IPS-11a (cell line): ENCODE results near the gene MAMLD1.

Source experiments
- H3K4me3 ChIP-seq: one replicate; pipeline ENCODE4 v1.5.1; 2013; ENCODE audit warnings: low read depth, low read length, control low read depth

The MAMLD1 gene

DNA sequence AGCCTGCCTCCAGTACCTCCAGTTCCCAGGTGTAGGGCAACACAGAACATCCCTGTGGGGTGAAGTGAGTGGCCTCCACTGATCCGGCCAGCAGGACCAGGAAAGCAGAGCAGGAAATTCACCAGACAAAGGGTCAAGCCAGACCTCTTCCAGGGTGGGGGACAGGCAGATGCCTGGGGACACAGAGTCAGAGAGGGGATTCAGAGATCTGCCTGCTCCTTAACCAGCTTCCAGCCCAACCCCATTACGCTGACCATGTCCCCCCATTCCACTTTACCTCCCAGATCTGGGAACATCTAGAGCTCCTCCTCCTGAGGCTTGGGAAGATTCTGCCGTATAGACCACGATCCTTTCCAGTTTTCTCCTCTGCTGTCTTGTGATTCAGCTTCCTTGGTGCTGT lies 132.4 kb downstream of the MAMLD1 start:
- H3K4me3 ChIP-seq: no peak overlapping the region

DNA sequence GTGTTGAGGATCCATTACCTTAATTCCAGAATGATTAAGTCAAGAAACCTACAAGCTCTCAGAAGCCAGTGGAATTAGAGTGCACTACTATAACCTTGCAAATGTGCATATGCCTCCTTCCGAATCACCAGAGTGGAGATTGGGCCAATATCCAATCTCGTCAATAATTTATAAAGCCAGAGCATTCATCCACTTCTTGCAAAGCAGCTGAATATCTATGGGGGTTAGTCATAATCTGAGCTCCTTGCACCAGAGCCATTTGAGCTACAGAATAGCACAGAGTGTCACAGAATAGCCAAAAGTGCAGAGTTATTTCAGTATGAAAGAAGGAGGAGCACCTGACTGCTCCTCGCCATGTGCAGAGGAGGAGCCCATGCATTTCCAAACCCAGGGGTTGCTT lies 136.1 kb downstream of the MAMLD1 start:
- H3K4me3 ChIP-seq: no peak overlapping the region

DNA sequence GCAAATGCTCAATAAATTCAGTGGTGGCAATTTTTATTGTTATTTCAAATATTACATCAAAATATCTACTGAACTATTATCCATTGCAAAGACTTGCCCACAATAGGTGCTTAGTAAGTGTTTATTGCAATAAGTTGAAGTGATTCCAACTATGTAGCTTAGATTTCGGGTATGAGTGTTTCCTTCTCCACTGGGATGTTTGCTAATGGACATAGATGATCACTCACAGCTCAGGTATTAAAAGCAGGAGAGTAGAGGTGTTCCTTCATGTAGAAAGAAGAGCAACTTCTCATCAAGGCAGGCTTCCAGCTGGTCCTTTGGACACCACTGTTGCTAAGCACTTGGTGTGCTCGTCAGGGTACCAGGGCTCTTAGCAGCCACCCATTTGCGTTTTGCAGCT lies 139.0 kb downstream of the MAMLD1 start:
- no peak overlapping the region for H3K4me3 ChIP-seq

DNA sequence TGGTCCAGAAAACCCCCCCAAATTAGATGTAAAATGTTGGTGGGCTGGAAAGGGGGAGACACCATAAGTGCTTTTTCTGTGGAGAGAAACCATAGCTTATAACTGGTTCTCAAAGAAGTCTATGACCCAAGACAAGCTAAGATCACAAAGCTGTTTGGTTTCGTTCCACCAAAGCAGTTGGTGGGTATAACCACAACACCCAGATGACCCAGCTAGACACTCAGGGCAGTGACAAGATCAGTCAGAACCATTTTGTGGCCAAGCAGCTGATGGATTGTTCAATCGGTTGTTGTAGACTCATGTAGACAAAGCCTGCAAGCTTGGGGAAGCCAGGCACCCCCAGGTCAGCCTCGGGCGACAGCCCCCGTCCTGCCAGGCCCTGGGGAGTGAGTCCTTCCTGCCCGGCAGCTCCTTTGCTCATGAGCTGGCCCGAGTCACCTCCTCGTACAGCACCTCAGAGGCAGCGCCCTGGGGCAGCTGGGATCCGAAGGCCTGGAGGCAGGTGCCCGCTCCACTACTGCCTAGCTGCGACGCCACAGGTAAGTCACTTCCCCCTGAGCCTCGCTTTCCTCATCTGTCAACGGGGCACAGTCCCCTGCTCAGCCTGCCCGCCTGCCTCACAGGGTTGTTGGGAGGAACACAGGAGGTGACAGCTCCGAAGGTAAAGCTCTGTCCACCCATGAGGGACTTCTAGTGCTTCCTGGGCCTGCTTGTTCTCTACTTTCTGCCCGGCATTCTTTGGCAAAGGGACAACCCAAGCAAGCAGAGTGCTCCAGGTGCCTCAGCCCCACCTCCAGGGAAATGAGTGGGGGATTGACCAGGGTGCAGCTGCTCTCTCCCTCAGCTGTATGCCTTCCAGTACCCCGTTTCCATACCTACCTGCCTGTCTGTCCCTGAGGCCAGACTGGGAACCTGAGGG lies 140.1 kb downstream of the MAMLD1 start:
- H3K4me3 ChIP-seq: no peak overlapping the region

DNA sequence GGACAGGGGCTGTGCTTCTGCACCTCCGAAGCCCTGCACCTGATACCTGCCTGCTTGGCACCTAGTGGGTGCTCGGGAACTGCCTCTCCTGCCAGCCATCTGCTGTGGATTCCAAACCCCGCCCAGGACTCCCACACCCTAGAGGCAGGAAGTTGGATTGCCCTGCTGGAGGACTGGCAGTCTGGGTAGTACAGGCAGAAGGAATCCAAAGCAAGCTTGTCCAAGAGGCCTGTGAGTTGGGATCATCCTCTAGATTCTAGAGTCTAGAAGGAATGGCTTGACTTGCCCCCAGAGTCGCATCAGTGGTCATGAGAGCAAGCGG lies 140.7 kb downstream of the MAMLD1 start:
- no peak overlapping the region for H3K4me3 ChIP-seq

DNA sequence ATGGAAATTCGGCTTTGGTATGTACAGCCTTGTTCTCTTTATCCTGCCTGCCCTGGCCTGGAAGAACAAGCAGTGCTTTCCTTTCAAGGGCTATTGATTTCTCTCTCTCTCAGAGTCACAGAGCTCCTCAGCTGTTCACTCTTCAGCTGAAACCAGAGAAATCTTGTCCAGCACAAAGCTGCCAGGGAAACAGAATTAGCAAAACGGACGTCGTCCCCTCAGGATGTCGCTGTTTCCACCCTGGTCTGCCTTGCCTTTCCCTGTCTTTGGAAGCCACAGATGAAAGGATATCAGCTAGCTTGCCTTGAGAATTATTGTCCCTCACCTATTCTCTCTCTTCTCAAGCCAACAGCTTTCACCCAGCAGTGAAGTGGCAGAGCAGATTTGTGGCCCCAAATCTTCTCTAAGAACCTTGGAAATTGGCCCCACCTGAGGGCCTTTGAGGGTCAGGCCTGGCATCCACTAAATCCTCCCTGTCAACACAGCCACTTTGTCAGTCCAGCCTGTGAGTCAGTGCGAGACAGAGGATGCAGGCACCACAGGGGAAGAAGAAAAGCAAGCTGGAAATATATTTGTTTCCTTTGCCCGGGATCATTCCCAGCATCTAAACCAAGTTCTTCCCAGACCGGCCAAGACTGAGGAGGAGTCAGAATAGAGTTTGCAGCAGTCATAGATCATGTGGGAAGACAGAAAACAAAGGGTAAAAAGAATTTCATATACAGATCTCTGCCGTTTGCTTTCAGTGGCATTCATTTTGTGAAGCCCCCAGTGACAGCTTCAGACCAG lies 141.5 kb downstream of the MAMLD1 start:
- H3K4me3 ChIP-seq: no peak overlapping the region

DNA sequence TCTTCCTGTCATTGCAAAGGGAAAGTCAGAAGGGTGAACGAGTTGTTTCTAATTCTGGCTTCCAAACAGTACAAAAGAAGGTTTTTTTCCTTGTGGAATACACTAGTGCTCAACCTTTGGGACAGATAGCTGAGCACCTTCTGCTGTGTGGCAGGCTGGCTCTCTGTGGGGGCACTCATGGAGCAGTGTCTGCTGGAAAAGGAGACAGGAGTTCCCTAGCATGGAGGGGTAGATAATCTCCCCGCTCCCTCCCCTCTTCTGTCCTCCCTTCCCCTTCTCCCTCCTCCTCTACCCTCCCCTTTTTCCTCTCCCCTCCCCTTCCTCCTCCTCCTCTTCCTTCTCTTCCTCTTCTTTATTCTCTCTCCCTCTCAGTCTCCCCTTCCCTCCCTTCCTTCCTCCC lies 142.9 kb downstream of the MAMLD1 start:
- no peak overlapping the region for H3K4me3 ChIP-seq

DNA sequence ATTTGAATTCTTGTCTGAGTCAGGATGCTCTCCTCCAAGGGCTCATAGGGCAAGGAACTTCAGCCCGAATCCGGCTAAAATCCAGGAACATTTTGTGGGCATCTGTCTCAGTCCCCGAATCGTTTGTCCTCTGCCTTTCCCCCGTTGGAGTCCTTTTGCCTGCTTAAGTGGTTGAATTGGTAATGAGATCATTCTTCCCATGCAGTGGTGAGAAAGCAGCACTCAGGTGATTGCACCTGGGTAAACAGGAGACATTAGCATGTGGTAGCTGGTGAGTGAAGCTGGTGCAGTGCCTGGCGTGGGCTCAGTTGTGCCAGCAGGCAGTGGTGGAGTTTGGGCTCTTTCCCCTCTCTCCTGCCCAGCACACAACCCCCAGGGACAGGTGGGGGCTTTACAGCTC lies 143.4 kb downstream of the MAMLD1 start:
- H3K4me3 ChIP-seq: no peak overlapping the region

DNA sequence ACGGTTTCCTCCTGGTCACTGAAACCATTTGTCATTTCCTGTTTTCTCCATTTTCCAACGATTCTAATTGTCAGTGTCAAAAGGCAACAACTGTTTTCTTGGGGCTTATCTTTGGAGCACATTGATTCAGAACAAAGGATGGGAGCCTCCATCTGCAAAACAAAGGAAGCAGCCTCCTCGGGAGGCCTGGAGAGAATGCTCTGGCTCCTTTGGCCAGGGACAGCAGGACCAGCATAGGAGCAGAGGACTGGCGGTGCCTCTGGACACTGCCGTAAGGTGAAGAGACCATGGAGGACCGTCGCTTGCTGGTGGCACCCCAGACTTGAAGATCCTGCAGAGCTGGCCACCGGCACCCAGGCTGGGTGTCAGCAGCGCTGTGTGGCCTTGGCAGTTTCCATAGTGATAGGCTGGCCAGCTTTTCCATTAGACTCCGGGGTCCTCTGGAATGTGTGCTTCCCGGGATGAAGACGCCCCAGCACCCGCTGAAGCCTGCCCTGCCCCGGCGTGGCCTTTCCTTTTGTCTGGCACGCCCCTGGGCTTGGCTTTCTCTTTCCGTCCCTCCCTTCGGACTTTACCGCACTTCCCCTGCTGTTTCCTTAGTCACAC lies 144.2 kb downstream of the MAMLD1 start:
- no peak overlapping the region for H3K4me3 ChIP-seq

DNA sequence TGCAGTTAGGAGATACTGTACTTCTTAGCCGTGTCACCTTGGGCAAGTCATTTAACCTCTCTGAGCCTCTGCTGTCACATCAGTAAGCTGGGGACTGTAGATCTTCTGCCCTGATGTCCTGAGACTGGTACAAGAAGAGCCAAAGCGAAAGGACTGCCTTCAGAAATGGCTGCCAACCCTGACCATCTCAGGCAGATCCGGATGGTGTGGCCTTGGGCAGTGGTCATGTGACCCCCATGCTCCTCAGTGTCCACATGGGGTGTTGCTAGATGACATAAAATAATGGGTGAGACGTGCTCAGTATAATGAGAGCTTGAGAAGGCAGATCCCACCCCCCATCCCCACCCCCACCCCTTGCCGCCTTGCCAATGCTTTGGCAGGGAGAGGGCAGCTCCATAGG lies 144.9 kb downstream of the MAMLD1 start:
- H3K4me3 ChIP-seq: no peak overlapping the region

DNA sequence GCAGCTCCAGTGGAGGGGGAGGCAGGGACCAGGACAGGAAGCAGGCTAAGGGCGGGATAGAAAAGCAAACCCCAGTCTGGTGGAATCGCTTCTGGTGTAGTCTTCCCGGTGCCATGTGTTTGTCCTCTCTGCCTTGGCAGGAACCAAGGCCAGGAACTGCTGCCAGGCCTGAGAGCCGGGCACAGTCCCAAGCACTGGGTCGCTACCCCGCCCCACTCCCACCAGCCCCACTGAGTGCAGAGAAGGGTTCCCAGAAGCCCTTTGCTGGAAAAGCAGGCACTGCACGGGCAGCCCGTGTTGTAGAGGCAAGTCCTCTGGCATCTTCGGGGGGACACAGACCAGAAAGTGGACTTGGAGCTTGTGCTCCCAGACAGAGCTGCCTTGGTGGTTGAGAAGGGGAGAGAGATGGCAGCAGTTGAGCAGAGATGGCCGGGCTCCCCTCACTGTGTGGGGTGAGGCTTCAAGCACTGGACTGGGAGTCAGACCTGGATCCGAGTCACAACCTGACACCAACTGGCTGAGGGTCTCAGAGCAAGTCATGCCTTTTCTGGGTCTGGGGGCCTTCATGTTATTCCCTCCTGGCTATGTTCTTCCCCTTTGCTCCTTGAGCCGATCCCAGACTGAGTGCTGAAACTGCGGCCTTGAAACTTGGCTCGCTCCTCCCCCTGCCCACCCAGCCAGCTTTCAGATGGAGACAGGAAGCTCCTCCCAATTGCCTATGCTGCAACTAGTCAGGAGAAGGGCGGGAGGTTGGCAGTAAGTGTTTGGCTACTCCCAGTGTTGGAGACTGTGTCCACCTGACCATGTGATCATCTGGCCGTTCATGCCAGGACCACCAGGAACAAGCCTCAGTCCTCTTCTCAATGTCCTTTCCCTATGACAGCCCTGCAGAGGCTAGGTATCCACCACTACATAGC lies 145.6 kb downstream of the MAMLD1 start:
- H3K4me3 ChIP-seq: no peak overlapping the region

DNA sequence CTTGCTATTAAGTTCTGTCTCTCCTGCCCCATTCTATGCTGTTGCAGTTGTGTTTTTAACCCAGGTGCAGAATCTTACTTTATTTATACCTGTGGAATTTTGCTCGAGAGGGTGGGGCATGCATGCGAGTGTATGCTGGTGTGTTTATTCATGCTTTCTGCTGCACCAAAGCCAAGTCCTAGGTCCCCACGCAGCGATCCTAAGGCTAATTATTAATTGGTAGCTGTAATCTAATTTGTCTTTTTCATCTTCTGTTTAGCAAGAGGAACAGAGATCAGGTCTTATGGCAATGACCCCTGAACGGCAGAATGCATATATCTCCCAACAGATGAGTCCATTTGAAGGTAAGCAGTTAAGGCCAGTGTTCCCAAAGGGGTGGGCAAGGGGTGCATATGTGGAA lies 146.6 kb downstream of the MAMLD1 start:
- no peak overlapping the region for H3K4me3 ChIP-seq

DNA sequence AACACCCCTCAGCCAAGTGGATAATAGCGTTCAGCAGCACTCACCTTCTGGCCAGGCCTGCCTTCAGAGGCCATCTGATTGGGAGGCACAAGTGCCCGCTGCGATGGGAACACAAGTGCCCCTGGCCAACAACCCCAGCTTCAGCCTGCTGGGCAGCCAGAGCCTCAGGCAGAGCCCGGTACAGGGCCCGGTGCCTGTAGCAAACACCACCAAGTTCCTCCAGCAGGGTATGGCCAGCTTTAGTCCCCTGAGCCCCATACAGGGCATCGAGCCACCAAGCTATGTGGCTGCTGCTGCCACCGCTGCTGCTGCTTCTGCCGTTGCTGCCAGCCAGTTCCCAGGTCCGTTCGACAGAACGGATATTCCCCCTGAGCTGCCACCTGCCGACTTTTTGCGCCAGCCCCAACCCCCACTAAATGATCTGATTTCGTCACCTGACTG lies 149.4 kb downstream of the MAMLD1 start:
- H3K4me3 ChIP-seq: no peak overlapping the region

DNA sequence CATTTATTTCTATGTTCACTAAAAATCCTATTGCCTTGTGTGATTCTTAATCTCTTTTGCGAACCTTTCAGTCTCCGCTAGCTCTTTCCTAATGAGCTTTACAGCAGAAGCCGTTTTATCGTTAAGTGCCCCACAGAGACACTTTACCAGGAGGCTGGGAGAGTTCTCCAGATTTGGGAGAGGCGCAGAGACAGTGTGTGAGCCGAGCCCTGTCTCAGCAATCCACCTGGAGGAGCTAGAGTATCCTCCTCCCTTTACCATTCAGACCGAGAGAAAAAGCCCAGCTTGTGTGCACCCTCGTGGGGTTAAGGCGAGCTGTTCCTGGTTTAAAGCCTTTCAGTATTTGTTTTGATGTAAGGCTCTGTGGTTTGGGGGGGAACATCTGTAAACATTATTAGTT lies 150.4 kb downstream of the MAMLD1 start:
- H3K4me3 ChIP-seq: no peak overlapping the region

DNA sequence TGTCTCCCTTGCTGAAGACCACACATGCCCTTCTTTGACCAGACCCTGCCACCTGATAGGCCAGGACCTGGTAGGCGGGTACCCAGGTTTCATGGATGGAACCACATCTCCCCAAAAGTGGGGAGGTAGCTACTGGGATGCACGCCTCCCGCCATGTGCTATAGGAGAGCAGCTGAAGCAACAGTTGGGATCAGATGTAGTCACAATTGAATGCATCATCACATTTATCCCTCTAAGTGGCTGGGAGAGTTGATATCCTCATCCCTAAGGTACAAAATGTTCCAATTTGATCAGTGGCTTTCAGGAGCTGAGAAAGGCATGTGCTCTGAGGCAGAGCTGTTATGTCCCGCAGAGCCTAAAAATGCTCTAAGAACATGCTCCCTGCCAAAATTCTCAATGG lies 151.3 kb downstream of the MAMLD1 start:
- no peak overlapping the region for H3K4me3 ChIP-seq

DNA sequence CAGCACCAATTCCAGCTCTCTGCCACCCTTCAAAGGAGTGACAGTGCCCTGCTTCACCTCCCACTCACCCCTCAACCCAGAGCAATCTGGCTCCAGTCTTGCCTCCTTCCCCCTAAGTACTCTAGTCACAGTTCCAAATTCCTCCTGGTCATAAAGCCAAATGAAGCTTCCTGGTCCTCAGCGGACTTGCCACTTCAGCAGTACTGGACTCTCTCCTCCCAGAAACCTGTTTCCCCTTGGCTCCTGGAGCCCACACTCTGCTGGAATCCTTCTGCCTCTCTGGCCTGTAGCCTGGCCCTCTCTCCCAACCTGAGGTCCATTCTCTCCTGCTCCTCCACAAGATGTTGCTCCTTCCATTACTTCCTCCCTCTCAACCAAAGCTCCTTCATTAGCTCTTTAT lies 152.7 kb downstream of the MAMLD1 start:
- H3K4me3 ChIP-seq: no peak overlapping the region

DNA sequence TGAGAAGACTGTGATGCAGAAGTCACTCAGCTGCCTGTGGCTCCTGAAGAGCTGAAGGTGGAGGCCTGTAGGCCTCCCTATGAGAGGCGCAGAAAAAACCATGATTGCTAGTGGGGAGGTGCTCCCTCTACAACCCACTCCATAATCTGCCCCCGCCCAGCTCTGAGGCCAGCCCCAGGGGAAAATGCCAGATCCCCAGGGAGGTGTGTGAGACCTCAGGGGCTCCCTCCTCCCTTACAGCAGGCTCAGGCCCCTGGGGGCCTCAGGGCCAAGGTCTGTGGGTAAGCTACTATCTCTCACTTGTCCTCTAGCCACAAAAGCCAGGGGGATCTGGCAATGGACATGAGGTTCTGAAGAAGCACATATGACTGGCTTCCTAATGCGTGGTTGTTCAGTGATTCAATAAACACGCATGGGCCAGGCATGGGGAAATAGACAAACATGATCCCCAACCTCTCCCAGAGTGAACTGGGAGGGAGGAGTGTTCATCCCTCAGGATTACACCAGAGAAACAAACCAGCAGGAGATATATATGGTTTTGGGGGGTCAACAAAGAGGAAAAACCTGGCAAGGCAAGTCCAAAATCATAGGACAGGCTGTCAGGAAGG lies 154.3 kb downstream of the MAMLD1 start:
- H3K4me3 ChIP-seq: no peak overlapping the region

DNA sequence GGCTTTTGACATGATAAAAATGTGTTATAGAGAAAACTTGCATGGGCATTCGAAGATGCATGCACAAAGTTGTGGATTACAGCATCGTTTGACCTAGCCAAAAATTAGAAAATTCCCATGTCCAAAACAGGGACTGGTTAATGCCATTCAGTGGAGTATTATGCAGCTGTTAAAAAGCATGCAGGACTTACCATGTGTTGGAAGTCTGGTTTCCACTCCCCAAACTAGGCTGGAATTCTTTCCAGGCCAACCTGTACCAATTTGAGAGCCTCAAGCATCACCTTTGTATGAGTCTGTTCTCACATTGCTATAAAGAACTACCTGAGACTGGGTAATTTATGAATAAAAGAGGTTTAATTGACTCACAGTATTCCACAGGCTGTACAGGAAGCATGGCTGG lies 159.4 kb downstream of the MAMLD1 start:
- no peak overlapping the region for H3K4me3 ChIP-seq

DNA sequence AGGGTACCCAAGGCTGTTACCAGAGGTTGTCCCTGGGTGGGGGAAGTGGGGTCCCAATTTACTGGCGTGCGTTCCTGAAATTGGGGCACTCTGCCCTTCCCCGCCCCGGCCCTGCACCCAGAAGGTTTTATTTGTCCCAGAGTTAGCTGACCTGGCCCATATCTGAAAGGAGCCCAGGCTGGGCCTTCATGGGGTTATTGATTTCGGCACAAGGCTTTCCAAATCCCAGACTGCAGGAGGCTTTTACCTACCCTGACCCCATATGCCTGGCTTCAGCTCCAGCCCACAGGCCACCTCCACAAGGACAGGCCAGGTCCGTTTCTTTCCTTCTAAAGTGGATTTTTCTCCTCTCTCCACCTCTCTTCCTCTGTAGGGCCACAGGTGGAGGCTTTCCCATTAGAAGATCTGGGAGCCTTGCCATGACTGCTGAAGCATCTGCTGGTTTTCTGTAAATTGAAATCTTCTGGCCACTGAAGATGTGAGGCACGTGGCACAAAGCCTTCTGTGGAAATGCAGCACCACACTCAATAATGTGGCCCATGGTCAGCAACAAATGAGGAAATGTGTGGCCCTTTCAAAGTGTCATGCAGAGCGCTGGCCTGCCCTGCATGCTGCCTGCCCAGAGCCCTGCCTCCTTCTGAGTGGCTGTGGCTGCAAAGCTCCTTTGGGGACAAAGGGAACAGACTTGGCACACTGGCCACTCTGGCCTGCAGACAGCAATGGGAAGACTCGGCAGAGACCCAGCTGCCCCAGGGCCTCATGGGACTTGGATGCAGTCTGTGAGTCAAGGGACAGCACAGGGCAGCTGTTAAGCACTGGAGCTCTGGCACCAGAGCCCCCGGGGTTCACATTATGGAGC lies 162.2 kb downstream of the MAMLD1 start:
- H3K4me3 ChIP-seq: no peak overlapping the region

DNA sequence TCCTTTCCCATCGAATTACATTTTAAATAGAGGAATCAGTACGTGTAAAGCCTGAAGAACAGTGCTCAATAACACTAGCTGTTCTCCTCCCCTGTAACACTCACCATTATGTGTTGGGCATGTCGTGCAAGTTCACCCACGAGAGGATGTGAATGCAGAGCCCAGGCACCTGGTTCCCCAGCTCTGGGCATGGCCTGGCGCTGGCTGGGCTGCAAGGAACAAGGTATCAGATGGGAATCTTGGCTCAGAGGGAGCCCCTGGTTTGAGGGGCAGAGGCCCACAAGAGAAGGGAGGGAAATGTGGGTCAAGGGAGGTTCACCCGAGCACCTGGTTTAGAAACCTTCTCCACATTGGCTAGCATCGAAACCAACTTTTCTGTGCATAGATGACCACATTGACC lies 163.6 kb downstream of the MAMLD1 start:
- H3K4me3 ChIP-seq: no peak overlapping the region
